ENCODE results near the gene RILPL2.
"Not testable (repeated sequence)": the region's sequence is repeated elsewhere in the genome, so short reads cannot be mapped to it uniquely, and the experiment has no call there.

Gene RILPL2

GRCh38 chr12:123379391-123379790 lies 57.1 kb downstream of the RILPL2 start:
- DNase-seq = no peak

DNA sequence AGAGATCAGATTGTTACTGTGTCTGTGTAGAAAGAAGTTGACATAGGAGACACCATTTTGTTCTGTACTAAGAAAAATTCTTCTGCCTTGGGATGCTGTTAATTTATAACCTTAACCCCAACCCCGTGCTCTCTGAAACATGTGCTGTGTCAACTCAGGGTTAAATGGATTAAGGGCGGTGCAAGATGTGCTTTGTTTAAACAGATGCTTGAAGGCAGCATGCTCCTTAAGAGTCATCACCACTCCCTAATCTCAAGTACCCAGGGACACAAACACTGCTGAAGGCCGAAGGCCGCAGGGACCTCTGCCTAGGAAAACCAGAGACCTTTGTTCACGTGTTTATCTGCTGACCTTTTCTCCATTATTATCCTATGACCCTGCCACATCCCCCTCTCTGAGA lies 64.1 kb downstream of the RILPL2 start:
- not testable (repeated sequence) for DNase-seq

DNA sequence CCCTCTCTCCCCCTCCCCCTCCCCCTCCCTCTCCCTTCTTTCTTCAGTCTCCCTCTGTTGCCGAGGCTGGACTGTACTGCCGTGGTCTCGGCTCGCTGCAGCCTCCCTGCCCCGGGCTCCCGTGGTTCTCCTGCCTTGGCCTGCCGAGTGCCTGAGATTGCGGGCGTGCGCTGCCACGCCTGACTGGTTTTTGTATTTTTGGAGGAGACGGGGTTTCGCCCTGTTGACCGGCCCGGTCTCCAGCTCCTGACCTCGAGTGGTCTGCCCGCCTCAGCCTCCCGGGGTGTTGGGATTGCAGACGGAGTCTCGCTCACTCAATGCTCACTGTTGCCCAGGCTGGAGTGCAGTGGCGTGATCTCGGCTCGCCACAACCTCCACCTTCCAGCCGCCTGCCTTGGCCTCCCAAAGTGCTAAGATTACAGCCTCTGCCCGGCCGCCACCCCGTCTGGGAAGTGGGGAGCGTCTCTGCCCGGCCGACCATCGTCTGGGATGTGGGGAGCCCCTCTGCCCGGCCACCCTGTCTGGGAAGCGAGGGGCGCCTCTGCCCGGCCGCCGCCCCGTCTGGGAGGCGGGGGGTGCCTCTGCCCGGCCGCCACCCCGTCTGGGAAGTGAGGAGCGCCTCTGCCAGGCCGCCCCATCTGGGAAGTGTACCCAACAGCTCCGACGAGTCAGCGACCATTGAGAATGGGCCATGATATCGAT lies 64.7 kb downstream of the RILPL2 start:
- DNase-seq = not testable (repeated sequence)

DNA sequence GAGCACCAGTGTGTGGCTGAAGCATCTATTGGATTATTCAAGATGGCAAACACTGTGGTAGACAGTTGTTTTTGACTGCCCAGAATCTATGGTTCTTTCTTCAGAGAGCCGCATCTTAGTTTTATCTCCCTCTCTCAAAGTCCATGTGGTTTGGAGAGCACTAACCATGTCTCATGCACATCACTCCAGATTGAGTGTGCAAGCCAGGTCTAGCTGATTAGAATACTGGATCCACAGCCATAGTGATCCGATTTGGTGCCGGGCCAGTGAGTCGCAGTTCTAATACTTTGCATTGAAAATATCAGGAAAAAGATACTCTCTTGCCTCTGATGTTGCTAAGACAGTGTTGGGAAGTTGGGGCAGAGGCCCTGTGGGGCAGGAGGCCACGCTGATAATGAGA lies 67.3 kb downstream of the RILPL2 start:
- DNase-seq = no peak

DNA sequence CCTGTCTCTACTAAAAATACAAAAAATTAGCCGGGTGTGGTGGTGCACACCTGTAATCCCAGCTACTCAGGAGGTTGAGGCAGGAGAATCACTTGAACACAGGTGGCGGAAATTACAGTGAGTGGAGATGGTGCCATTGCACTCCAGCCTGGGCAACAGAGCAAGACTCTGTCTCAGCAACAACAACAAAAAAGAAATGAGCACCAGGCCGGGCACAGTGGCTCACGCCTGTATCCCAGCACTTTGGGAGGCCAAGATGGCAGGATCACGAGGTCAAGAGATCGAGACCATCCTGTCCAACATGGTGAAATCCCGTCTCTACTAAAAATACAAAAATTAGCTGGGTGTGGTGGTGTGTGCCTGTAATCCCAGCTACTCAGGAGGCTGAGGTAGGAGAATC lies 68.1 kb downstream of the RILPL2 start:
- not testable (repeated sequence) for DNase-seq

DNA sequence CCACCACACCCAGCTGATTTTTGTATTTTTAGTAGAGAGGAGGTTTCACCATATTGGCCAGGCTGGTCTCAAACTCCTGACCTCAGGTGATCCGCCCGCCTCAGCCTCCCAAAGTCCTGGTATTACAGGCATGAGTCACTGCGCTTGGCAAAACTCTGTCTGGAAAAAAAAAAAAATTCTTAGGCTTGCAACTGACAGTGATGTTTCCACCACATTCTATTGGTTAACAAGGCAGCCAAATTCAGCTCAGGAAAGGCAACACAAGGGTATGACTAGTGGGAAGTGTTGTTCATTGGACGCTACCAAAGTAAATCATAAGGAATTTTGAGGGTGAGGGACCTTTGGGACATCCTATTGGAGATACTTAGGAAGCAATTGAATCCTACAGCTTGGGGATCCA lies 69.0 kb downstream of the RILPL2 start:
- no peak for DNase-seq

Data from stimulated activated naive CD4-positive, alpha-beta T cell treated with Interleukin-2 at 50 U/mL for 16 hours (primary cell).